Smooth muscle cell (in vitro differentiated cells): Measurements from ENCODE around the gene ZNF829. TPM values are rescaled to one million over a fixed set of nuclear protein-coding genes. Genes with fewer than 3 reads are reported as not detected.

Experiments used
- DNase-seq: peaks from one replicate; lab custom pipeline; 2025; ENCODE audit not compliant: unreplicated experiment; lab: John Stamatoyannopoulos, UW
- H2AFZ ChIP-seq: fragments of 200-600 bp; sonication (generic); 2 replicates; pipeline ENCODE4 v1.6.0; 2016; ENCODE audit warnings: antibody characterized with exemption, low read depth, mild to moderate bottlenecking
- H3F3A ChIP-seq: fragments of 200-600 bp; sonication (generic); 2 replicates; pipeline ENCODE4 v1.6.0; 2017; ENCODE audit warnings: antibody characterized with exemption, low read depth
- H3K27ac ChIP-seq: fragments of 200-600 bp; sonication (generic); 2 replicates; pipeline ENCODE4 v1.5.1; 2016; ENCODE audit warnings: low read depth, mild to moderate bottlenecking
- H3K27me3 ChIP-seq: fragments of 200-600 bp; sonication (generic); 2 replicates; pipeline ENCODE4 v1.6.1; 2016; ENCODE audit warnings: low read depth, mild to moderate bottlenecking
- H3K36me3 ChIP-seq: fragments of 200-600 bp; sonication (generic); 2 replicates; pipeline ENCODE4 v1.5.1; 2016; ENCODE audit warnings: low read depth
- H3K4me1 ChIP-seq: fragments of 200-600 bp; sonication (generic); 2 replicates; pipeline ENCODE4 v1.5.1; 2016; ENCODE audit warnings: low read depth
- H3K4me2 ChIP-seq: fragments of 200-600 bp; sonication (generic); 2 replicates; pipeline ENCODE4 v1.6.0; 2016; ENCODE audit warnings: mild to moderate bottlenecking
- H3K4me3 ChIP-seq: fragments of 200-600 bp; sonication (generic); 2 replicates; pipeline ENCODE4 v1.5.1; 2016; ENCODE audit warnings: mild to moderate bottlenecking
- H3K79me2 ChIP-seq: fragments of 200-600 bp; sonication (generic); 2 replicates; pipeline ENCODE4 v1.6.0; 2016; ENCODE audit warnings: low read depth, mild to moderate bottlenecking
- H3K9ac ChIP-seq: fragments of 200-600 bp; sonication (generic); 2 replicates; pipeline ENCODE4 v1.6.0; 2016; ENCODE audit warnings: low read depth
- H3K9me3 ChIP-seq: fragments of 200-600 bp; sonication (generic); replicated peaks from 2 replicates; pipeline ENCODE4 v1.5.1; 2016; ENCODE audit warnings: low read depth
- H4K20me1 ChIP-seq: fragments of 200-600 bp; sonication (generic); 2 replicates; pipeline ENCODE4 v1.6.0; 2016; ENCODE audit warnings: low read depth
- CTCF ChIP-seq: fragments of 200-600 bp; sonication (generic); IDR thresholded peaks from 2 replicates; pipeline ENCODE4 v1.5.1; 2017; ENCODE audit warnings: borderline replicate concordance, mild to moderate bottlenecking, antibody characterized with exemption; ENCODE audit not compliant: insufficient read depth, poor library complexity, severe bottlenecking
- WGBS: methylation state at CpG from one replicate; pipeline ENCODE4 v1.1.7; 2016; ENCODE audit warnings: low lambda C conversion rate; 5-methylcytosine and 5-hydroxymethylcytosine counted together
- polyA plus RNA-seq: library from polyadenylated mRNA; unstranded; fragments of >200 nt; fragmentation: Nextera tagmentation; extraction: Ambion mirVana; gene quantifications from 2 replicates; pipeline ENCODE4 v1.2.1, GENCODE V29; 2016
- total RNA-seq: library from RNA; depleted of rRNA; stranded (reverse); fragments of >200 nt; gene quantifications from 2 replicates; pipeline ENCODE4 v1.2.3, GENCODE V29; 2014

ZNF829 gene
- total and polyA plus RNA-seq, 2 experiments from 2014 or later = 0.71 to 2.7 TPM

- Histone ChIP-seq H3F3A (no peaks in the 10 kb centered on the region), H3K9me3 (peaks cover 9% of the 10 kb centered on the region), H3K27ac (peak overlapping the region; percentile 68), H3K4me3 (peak overlapping the region; percentile 88), H3K9ac (peak overlapping the region; percentile 87), H3K27me3 (no peaks in the 10 kb centered on the region), H3K4me2 (peak overlapping the region; percentile 93), H3K4me1 (peaks cover 8% of the 10 kb centered on the region), H3K36me3 (peaks cover 18% of the 10 kb centered on the region), H2AFZ (peak overlapping the region; percentile 99), H3K79me2 (peaks cover 10% of the 10 kb centered on the region), H4K20me1 (no peaks in the 10 kb centered on the region)
- no peak for TF ChIP-seq CTCF
- WGBS = 77% methylated on average over 7 of the region's 7 CpGs
- no peak for DNase-seq
Measured at GRCh38 chr19:36916991-36917390, 900 bp upstream of the ZNF829 start.

GRCh38 chr19:36898422-36898821 is 17.7 kb downstream of the ZNF829 start:
- DNase-seq = no peak
- Histone ChIP-seq H2AFZ (no peak overlapping the region), H3F3A (no peaks in the 10 kb centered on the region), H3K27me3 (no peaks in the 10 kb centered on the region), H3K9me3 (peaks cover 86% of the 10 kb centered on the region), H3K27ac (no peak overlapping the region), H3K36me3 (peaks cover 78% of the 10 kb centered on the region), H4K20me1 (no peaks in the 10 kb centered on the region), H3K79me2 (no peaks in the 10 kb centered on the region), H3K4me1 (no peaks in the 10 kb centered on the region), H3K4me2 (no peak overlapping the region), H3K9ac (no peak overlapping the region), H3K4me3 (peak overlapping the region; percentile 11)
- 81% methylated on average over 4 of the region's 4 CpGs for WGBS
- TF ChIP-seq CTCF = no peak

DNA sequence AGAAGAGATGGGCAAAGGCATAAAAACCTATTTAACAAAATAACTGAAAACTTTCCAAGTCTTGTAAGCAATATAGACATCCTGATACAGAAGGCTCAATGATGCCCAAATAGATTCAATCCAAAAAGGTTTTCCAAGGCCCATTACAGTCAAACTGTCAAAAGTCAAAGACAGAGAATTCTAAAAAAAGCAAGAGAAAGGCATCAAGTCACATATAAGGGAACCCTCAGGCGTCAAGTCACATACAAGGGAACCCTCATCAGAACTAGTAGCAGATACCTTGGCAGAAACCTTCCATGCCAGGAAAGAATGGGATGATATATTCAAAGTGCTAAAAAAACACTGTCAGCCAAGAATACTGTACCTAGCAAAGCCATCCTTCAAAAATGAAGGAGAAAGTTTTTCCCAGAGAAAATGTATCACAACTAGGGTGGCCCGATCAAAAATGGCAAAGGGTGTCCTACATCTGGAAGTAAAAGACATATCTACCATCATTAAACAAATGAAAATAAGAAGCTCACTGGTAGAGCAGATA is 21.2 kb downstream of the ZNF829 start:
- DNase-seq = no peak
- peaks cover 86% of the 10 kb centered on the region for H3K36me3 ChIP-seq
- H3K4me3 ChIP-seq = no peak overlapping the region
- no peaks in the 10 kb centered on the region for H4K20me1 ChIP-seq
- H3K27me3 ChIP-seq = no peaks in the 10 kb centered on the region
- H3K9me3 ChIP-seq = peaks cover 91% of the 10 kb centered on the region
- H2AFZ ChIP-seq = no peak overlapping the region
- H3K4me2 ChIP-seq = no peak overlapping the region
- no peak overlapping the region for H3K27ac ChIP-seq
- no peaks in the 10 kb centered on the region for H3K4me1 ChIP-seq
- 94% methylated on average over 2 of the region's 2 CpGs for WGBS
- no peaks in the 10 kb centered on the region for H3F3A ChIP-seq
- H3K79me2 ChIP-seq = no peaks in the 10 kb centered on the region
- H3K9ac ChIP-seq = no peak overlapping the region
- TF ChIP-seq CTCF = no peak

- TF ChIP-seq CTCF = no peak
- no peaks in the 10 kb centered on the region for H4K20me1 ChIP-seq
- no peak overlapping the region for H2AFZ ChIP-seq
- no peak overlapping the region for H3K9ac ChIP-seq
- H3K36me3 ChIP-seq = peaks cover 80% of the 10 kb centered on the region
- no peak overlapping the region for H3K4me2 ChIP-seq
- H3K27ac ChIP-seq = no peak overlapping the region
- H3F3A ChIP-seq = no peaks in the 10 kb centered on the region
- H3K79me2 ChIP-seq = no peaks in the 10 kb centered on the region
- WGBS = 94% methylated on average over 3 of the region's 3 CpGs
- no peaks in the 10 kb centered on the region for H3K27me3 ChIP-seq
- H3K9me3 ChIP-seq = peaks cover 96% of the 10 kb centered on the region
- no peak for DNase-seq
- H3K4me1 ChIP-seq = no peaks in the 10 kb centered on the region
- no peak overlapping the region for H3K4me3 ChIP-seq
Measured at GRCh38 chr19:36891768-36892357, 24.2 kb downstream of the ZNF829 start.
